GM21390 (cell line): ENCODE data around the gene CTXN1.
"Not testable (repeated sequence)": the region's sequence is repeated elsewhere in the genome, so short reads cannot be mapped to it uniquely, and the experiment has no call there.

Source experiments
- ATAC-seq: cut with Tn5 transposase; IDR thresholded peaks from one replicate; pipeline ENCODE4 v1.9.1; 2021; ENCODE audit not compliant: unreplicated experiment

The CTXN1 gene

GRCh38 chr19:7926727-7927604, 1.0 kb upstream of the CTXN1 start:
- no peak for ATAC-seq

GRCh38 chr19:7925171-7925851, 624 bp downstream of the CTXN1 start:
- ATAC-seq: no peak

GRCh38 chr19:7924651-7925170, 1.2 kb downstream of the CTXN1 start:
- ATAC-seq: no peak

- ATAC-seq: no peak
Measured at GRCh38 chr19:7924241-7924640, 1.7 kb downstream of the CTXN1 start.

- ATAC-seq: no peak
Measured at GRCh38 chr19:7923295-7924191, 2.4 kb downstream of the CTXN1 start.

- no peak for ATAC-seq
Measured at GRCh38 chr19:7922836-7923195, 3.1 kb downstream of the CTXN1 start.

- ATAC-seq: no peak
Measured at GRCh38 chr19:7921967-7922835, 3.7 kb downstream of the CTXN1 start.

GRCh38 chr19:7921302-7921966, 4.5 kb downstream of the CTXN1 start:
- no peak for ATAC-seq

GRCh38 chr19:7920519-7921301, 5.2 kb downstream of the CTXN1 start:
- peak; percentile 31 for ATAC-seq

- ATAC-seq: peak; percentile 64
Measured at GRCh38 chr19:7919610-7920518, 6.1 kb downstream of the CTXN1 start, which contains the start of gene SNAPC2. Gene SNAPC2, plus strand, starts transcription at chr19:7920338. Its CDS starts 29 bp downstream, at chr19:7920367.

- ATAC-seq: no peak
Measured at GRCh38 chr19:7918615-7919421, 7.1 kb downstream of the CTXN1 start.

GRCh38 chr19:7918062-7918614, 7.8 kb downstream of the CTXN1 start:
- ATAC-seq: not testable (repeated sequence)

GRCh38 chr19:7917267-7918061, 8.5 kb downstream of the CTXN1 start:
- no peak for ATAC-seq

GRCh38 chr19:7916955-7917266, 9.0 kb downstream of the CTXN1 start:
- ATAC-seq: no peak

GRCh38 chr19:7916103-7916954, 9.6 kb downstream of the CTXN1 start:
- no peak for ATAC-seq
